SJCRH30 (cell line): ENCODE results near the gene NBEA. TPM values are rescaled to one million over a fixed set of nuclear protein-coding genes. Genes with fewer than 3 reads are reported as not detected.

Experiments used
- DNase-seq, 2 experiments: peaks; one replicate each; pipeline ENCODE4 v3.0.0-alpha.2; 2015 to 2020
- H3K27ac ChIP-seq: fragments of 250-450 bp; sonication (Bioruptor Pico); 2 replicates; pipeline ENCODE4 v1.5.1; 2020; ENCODE audit warnings: mild to moderate bottlenecking, moderate library complexity
- H3K27me3 ChIP-seq: fragments of 250-450 bp; sonication (Bioruptor Pico); 2 replicates; pipeline ENCODE4 v1.5.1; 2020; ENCODE audit warnings: mild to moderate bottlenecking, moderate library complexity
- H3K36me3 ChIP-seq: fragments of 250-450 bp; sonication (Bioruptor Pico); 2 replicates; pipeline ENCODE4 v1.5.1; 2020; ENCODE audit warnings: mild to moderate bottlenecking, moderate library complexity
- H3K4me1 ChIP-seq: fragments of 250-450 bp; sonication (Bioruptor Pico); 2 replicates; pipeline ENCODE4 v1.5.1; 2020; ENCODE audit warnings: mild to moderate bottlenecking, moderate library complexity
- H3K4me3 ChIP-seq: fragments of 250-450 bp; sonication (Bioruptor Pico); 2 replicates; pipeline ENCODE4 v1.5.1; 2020; ENCODE audit warnings: mild to moderate bottlenecking, moderate library complexity
- H3K9me3 ChIP-seq: fragments of 250-450 bp; sonication (Bioruptor Pico); replicated peaks from 2 replicates; pipeline ENCODE4 v1.5.1; 2020; ENCODE audit warnings: mild to moderate bottlenecking, moderate library complexity
- total RNA-seq: library from RNA; depleted of rRNA; stranded (reverse); fragments of >200 nt; shearing (Covaris generic); gene quantifications from 2 replicates; pipeline ENCODE4 v1.2.3, GENCODE V29; 2014

Gene NBEA
- total RNA-seq, 1 experiment from 2014 or later, result 5.3 TPM

DNA sequence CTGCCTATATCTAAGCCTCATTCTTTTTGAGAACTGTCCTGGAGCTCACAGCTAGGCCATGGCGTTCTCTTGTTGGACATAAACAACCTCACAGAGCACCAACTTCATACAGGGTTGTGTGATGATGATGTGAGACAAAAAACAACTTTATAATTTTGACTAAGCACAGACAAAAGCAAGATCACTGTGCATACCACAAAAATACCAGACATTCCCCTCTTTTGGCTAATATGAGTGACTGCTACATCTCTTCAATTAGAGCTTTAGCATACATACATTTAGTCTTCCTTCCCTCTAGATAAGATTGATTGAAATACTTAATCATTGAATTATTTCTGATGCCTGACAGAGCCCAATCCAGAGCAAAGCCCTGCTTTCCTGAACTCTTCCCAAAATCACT lies 526.1 kb downstream of the NBEA start:
- H3K4me1 ChIP-seq, result peaks cover 6% of the 10 kb centered on the region
- H3K9me3 ChIP-seq, result no peaks in the 10 kb centered on the region
- no peak for DNase-seq
- H3K4me3 ChIP-seq, result no peak overlapping the region
- no peaks in the 10 kb centered on the region; the same call in 1 of the 2 replicates for H3K36me3 ChIP-seq
- H3K27me3 ChIP-seq, result no peaks in the 10 kb centered on the region
- no peak overlapping the region for H3K27ac ChIP-seq

DNA sequence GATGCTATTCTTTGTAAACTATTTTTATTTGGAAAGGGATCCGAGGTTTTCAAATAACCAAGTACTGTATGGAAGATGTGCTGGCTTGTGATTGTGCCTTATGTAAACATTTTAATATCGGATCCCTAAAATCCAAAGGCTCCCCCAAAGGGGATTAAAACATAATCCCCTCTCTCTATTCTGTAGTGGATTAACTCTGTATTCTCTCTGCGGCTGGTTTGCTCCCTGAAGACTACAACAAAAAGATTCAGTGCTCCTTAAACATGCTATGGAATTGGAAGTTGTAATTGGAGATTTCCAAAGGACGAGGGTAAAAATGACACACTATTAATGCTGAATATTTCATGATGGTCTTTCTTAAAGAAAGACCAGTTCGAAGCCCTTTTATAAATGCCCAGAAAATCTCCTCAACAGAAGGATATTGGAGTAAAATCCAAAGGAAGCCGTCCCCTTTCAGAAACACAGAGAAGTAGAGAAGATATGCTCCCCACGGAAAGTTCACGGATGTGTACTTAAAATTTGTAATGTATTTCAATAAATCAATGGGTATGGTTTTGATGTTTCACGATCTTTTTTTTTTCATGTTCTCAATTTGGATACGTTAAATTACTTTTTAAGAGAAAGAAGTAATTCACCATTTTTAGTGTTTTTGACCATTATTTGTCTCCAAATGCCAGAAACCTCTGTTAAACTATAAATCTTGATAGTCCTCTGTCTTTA lies 527.9 kb downstream of the NBEA start:
- H3K27me3 ChIP-seq, result no peaks in the 10 kb centered on the region
- peak overlapping the region; percentile 78 for H3K4me3 ChIP-seq
- H3K27ac ChIP-seq, result peak overlapping the region; percentile 83
- peak in 1 of 2 experiments; percentile 38 for DNase-seq
- H3K9me3 ChIP-seq, result no peaks in the 10 kb centered on the region
- no peaks in the 10 kb centered on the region; the same call in 1 of the 2 replicates for H3K36me3 ChIP-seq
- peaks cover 6% of the 10 kb centered on the region for H3K4me1 ChIP-seq

GRCh38 chr13:35470671-35471661 lies 528.9 kb downstream of the NBEA start:
- peaks cover 6% of the 10 kb centered on the region for H3K4me1 ChIP-seq
- no peaks in the 10 kb centered on the region for H3K27me3 ChIP-seq
- peak overlapping the region; percentile 78 for H3K4me3 ChIP-seq
- H3K27ac ChIP-seq, result peak overlapping the region; percentile 83
- H3K36me3 ChIP-seq, result no peaks in the 10 kb centered on the region; the same call in 1 of the 2 replicates
- DNase-seq, result peak; percentile 73 to 78
- H3K9me3 ChIP-seq, result no peaks in the 10 kb centered on the region

GRCh38 chr13:35471706-35472322 lies 529.7 kb downstream of the NBEA start:
- H3K4me1 ChIP-seq, result peaks cover 6% of the 10 kb centered on the region
- no peaks in the 10 kb centered on the region; the same call in 1 of the 2 replicates for H3K36me3 ChIP-seq
- peak overlapping the region; percentile 78 for H3K4me3 ChIP-seq
- peak; percentile 57 to 68 for DNase-seq
- peak overlapping the region; percentile 83 for H3K27ac ChIP-seq
- no peaks in the 10 kb centered on the region for H3K9me3 ChIP-seq
- H3K27me3 ChIP-seq, result no peaks in the 10 kb centered on the region

GRCh38 chr13:35472323-35472881 lies 530.3 kb downstream of the NBEA start:
- DNase-seq, result peak; percentile 44 to 61
- Histone ChIP-seq H3K9me3 (no peaks in the 10 kb centered on the region), H3K27ac (peak overlapping the region; percentile 83), H3K4me3 (peak overlapping the region; percentile 78), H3K27me3 (no peaks in the 10 kb centered on the region), H3K4me1 (peaks cover 6% of the 10 kb centered on the region), H3K36me3 (no peaks in the 10 kb centered on the region; the same call in 1 of the 2 replicates)

GRCh38 chr13:35473206-35473775 lies 531.2 kb downstream of the NBEA start:
- Histone ChIP-seq H3K9me3 (no peaks in the 10 kb centered on the region), H3K4me3 (peak overlapping the region; percentile 78), H3K27ac (peak overlapping the region; percentile 83; the same call in 1 of the 2 replicates), H3K27me3 (no peaks in the 10 kb centered on the region), H3K4me1 (peaks cover 4% of the 10 kb centered on the region), H3K36me3 (no peaks in the 10 kb centered on the region; the same call in 1 of the 2 replicates)
- DNase-seq, result peak in 1 of 2 experiments; percentile 24

GRCh38 chr13:35473802-35474201 lies 531.7 kb downstream of the NBEA start:
- DNase-seq, result peak in 1 of 2 experiments; percentile 21
- H3K9me3 ChIP-seq, result no peaks in the 10 kb centered on the region
- peak overlapping the region; percentile 83 for H3K27ac ChIP-seq
- peaks cover 2% of the 10 kb centered on the region; the same call in 1 of the 2 replicates for H3K4me1 ChIP-seq
- no peaks in the 10 kb centered on the region for H3K27me3 ChIP-seq
- no peaks in the 10 kb centered on the region; the same call in 1 of the 2 replicates for H3K36me3 ChIP-seq
- peak overlapping the region; percentile 78 for H3K4me3 ChIP-seq

DNA sequence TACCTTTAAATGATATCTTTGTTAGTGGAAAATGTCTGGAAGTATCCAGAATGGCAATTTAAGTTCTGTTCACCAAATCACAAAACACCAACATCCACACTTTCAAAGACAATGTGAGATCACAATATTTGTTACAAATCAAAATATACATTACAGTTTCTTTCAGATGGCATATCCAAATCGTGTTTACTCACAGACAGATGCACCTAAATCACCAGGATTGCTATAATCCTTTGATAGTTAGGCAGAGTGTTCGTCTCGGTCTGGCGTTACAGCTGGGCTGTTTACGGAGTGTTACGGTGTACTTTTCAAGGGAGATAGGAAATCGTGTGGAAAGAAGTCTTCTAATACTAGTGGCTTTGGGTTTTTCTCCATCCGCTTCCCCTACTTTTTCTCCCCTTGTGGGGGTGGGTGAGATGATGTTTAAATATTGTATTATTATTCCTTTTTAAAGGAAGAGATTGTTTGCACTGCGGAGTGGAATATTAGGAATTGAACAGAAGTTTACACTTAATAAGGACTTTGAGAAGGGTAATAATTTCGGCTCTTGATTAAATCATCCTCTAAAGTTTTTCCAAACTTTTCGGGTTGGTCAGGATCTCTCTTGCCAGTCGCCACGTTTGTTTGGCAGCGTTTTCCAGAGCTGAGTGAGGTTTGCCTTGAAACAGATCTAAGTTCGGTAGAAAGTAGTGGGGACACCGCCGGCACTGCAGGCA lies 532.6 kb downstream of the NBEA start:
- Histone ChIP-seq H3K4me1 (peaks cover 2% of the 10 kb centered on the region; the same call in 1 of the 2 replicates), H3K9me3 (no peaks in the 10 kb centered on the region), H3K27me3 (no peaks in the 10 kb centered on the region), H3K4me3 (peak overlapping the region; percentile 78), H3K36me3 (no peaks in the 10 kb centered on the region; the same call in 1 of the 2 replicates), H3K27ac (peak overlapping the region; percentile 83)
- peak; percentile 28 to 67 for DNase-seq

- peak; percentile 87 to 89 for DNase-seq
- Histone ChIP-seq H3K4me1 (no peaks in the 10 kb centered on the region), H3K27me3 (no peaks in the 10 kb centered on the region), H3K4me3 (peak overlapping the region; percentile 78), H3K36me3 (no peaks in the 10 kb centered on the region; the same call in 1 of the 2 replicates), H3K9me3 (no peaks in the 10 kb centered on the region), H3K27ac (peak overlapping the region; percentile 83)
Measured at GRCh38 chr13:35475212-35475959, 533.3 kb downstream of the NBEA start.

DNA sequence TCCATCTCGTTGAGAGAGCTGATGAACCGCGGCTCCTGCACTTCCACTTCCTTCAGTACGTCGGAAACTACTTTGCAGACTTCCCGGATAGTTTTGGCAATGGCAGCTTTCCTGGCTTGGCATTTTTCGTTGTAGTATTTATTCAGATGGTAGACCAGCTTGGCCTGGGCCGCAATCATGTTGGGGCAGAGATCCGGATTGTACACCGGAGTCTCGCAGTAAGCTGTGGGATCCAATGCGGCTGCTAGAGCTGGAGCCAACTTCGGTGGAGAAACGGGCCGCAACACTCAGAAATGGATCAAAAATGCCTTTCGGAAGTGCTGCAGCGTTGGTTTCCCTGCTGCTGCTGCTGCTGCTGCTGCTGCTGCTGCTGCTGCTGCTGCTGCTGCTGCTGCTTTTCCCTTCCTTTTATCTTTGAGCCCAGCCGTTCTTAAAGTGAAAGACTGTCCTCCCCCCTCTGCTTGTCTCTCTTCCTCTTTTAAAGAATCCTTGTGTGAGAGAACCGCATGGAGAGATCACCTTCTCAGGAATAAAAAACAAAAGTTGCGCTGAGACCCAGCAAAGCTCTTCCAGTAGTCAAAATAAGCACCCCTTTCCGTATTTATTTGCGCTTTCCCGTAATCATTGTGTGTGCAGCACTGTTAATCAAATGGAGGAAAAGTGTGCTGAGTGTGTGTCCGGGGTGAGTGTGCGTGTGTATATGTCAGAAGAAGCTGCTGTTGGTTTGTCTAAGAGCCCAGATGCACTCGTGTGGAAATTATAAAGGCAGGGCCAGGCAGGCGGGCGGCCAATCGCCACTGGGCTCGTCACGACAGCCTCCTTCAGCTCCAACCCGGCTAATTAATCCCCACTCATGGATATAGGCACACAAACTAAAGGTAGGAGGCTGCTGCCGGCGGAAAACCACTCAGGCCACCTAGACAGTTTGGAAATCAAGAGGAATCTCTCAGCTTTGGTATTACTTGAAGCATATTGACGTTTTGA lies 534.2 kb downstream of the NBEA start, which contains the start of gene MAB21L1:
TSS of gene MAB21L1 (minus strand) at position 730 of the 984 bp plus-strand sequence. CDS start at position 179, 551 bp downstream.
- Histone ChIP-seq H3K27me3 (no peaks in the 10 kb centered on the region), H3K9me3 (no peaks in the 10 kb centered on the region), H3K4me1 (peaks cover 5% of the 10 kb centered on the region), H3K27ac (peak within 1 kb of the TSS; percentile 83), H3K4me3 (peak within 1 kb of the TSS; percentile 78), H3K36me3 (no peaks in the 10 kb centered on the region; the same call in 1 of the 2 replicates)
- peak; percentile 82 to 89 for DNase-seq

DNA sequence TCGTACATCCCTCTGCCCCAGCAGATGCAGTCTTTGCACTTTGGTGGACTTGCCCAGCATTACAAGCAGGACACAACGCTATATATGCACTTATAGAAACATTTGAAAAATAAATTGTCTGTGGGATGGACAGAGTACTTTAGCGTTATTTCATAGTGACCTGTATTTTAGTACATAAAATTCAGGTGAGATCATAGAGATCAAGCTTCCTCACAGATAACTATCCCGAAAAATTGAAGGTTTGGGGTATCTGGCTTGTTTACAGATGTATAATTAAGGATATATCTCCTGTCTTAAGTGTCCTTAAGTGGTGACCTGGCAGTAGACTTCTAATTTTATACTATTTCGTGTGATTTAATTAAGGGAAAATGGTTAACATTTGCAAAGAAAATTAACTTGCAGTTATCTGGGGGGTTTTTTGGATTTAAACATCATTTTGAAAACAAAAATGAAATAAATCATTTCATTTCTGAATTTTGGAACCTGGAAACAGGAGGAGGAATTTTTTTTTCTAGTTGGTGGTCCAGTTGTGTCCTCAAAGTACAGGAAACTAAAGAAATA lies 535.4 kb downstream of the NBEA start:
- no peak overlapping the region for H3K27ac ChIP-seq
- H3K4me1 ChIP-seq, result peaks cover 11% of the 10 kb centered on the region
- H3K4me3 ChIP-seq, result no peak overlapping the region; the same call in 1 of the 2 replicates
- no peaks in the 10 kb centered on the region for H3K9me3 ChIP-seq
- H3K36me3 ChIP-seq, result no peaks in the 10 kb centered on the region; the same call in 1 of the 2 replicates
- peak in 1 of 2 experiments; percentile 17 for DNase-seq
- no peaks in the 10 kb centered on the region for H3K27me3 ChIP-seq
